ENCODE measurements around the gene KLHL2.
A peak's percentile ranks its signal among the peaks of the same experiment; 100 is the strongest.
"Not testable (repeated sequence)": the region's sequence is repeated elsewhere in the genome, so short reads cannot be mapped to it uniquely, and the experiment has no call there.

Gene KLHL2, protein sequence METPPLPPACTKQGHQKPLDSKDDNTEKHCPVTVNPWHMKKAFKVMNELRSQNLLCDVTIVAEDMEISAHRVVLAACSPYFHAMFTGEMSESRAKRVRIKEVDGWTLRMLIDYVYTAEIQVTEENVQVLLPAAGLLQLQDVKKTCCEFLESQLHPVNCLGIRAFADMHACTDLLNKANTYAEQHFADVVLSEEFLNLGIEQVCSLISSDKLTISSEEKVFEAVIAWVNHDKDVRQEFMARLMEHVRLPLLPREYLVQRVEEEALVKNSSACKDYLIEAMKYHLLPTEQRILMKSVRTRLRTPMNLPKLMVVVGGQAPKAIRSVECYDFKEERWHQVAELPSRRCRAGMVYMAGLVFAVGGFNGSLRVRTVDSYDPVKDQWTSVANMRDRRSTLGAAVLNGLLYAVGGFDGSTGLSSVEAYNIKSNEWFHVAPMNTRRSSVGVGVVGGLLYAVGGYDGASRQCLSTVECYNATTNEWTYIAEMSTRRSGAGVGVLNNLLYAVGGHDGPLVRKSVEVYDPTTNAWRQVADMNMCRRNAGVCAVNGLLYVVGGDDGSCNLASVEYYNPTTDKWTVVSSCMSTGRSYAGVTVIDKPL

DNA sequence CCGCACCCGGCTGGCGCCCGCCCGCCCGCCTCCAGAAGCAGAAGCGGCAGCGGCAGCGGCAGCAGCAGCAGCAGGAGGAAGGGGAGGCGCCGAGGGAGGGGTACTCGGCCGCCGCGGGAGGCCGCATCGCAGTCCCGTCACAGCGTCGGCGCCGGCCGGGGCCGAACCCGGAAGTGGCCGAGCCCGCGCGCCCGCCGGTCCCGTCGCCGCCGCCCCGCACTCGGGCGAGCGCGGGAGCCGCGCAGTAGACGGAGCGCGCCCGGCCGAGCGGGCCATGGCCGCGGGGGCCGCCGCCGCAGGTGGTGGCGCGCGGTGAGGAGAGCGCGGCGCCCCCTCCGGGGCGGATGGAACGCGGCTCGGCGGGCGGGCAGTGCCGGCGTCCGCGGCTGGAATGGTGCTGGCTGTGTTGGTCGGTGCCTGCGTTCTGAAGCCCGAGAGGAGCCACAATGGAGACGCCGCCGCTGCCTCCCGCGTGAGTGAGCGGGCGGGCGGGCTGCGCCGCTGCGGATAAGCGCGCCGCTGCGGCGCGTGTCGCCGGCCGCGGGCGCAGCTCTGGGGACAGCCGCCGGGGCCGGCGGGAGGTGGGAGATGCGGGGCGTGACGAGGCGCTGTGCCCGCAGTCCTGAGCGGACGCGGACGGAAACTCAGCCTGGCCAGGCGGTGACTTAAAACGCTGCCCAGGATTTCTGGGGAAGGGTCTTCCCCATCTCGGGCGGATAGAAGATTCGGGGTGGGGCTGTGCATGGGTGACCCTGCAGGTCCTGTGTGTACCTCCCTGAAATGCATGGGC lies at the start of gene KLHL2:
Gene KLHL2, plus strand, starts transcription at position 131 of the 790 bp plus-strand sequence. Its CDS starts 316 bp downstream, at position 447.
- peak; percentile 88 for DNase-seq

DNA sequence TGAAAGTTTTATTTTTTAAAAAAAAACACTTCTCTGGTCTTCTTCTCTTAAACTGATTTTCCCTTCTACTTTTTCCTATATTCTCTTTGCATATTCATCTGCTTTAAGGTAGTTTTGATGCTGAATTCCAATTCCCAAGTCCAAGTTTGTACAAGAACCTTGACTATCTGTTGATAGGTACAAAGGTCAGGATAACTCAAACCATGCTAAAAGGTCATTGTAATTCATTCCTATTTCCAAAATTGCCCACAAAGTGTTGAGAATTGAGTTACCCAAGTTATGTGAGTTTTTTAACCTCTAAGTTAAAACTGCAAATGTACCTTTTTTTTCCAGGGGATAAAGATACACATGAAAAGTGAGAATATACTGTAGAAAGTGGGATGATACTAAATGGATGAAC lies 48.6 kb upstream of the KLHL2 start:
- DNase-seq, result no peak

- no peak for DNase-seq
Observed at GRCh38 chr4:165164257-165164656, 43.1 kb upstream of the KLHL2 start.

DNA sequence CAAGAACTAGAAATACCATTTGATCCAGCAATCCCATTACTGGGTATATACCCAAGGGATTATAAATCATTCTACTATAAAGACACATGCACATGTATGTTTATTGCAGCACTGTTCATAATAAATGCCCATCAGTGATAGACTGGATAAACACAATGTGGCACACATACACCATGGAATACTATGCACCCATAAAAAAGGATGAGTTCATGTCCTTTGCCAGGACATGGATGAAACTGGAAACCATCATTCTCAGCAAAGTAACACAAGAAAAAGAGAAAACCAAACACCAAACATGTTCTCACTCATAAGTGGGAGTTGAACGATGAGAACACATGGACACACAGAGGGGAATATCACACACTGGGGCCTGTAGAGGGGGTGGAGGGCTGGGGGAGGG lies 40.5 kb upstream of the KLHL2 start:
- not testable (repeated sequence) for DNase-seq

DNA sequence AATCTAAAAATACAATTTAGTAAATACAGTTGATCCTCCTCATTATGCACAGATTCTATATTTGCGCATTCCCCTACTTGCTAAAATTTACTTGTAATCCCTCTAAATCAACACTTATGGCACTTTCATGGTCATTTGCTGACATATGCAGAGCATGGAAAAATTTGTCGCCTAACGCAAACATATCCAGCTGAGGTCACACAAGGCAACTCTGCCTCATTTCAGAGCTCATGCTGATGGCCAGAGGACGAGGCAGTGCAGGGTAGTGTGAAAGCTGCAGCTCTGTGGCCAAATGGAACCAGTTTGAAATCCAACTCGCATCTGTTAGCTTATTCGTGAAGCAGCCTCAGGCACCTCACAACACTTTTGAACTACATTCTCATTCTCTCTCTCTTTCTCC lies 39.7 kb upstream of the KLHL2 start:
- DNase-seq, result no peak

DNA sequence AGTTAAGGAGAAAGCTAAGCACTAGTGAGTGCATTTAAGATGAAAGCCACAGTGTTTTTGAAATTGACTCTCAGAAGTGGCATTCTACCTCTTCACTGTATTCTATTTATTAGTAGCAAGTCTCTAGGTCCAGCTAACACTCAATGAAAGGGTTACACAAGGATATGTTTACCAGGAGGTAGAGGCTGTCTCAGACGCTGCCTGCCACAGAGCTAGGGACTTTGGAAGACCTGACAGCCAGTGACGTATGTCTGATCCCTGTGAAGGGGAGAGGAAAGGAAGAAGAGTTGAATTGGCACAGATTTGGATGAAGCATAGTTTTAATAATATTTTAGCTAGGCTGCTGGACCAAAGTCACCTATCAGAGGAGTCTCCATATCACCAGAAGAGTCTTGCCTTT lies 36.5 kb upstream of the KLHL2 start:
- DNase-seq, result no peak

DNA sequence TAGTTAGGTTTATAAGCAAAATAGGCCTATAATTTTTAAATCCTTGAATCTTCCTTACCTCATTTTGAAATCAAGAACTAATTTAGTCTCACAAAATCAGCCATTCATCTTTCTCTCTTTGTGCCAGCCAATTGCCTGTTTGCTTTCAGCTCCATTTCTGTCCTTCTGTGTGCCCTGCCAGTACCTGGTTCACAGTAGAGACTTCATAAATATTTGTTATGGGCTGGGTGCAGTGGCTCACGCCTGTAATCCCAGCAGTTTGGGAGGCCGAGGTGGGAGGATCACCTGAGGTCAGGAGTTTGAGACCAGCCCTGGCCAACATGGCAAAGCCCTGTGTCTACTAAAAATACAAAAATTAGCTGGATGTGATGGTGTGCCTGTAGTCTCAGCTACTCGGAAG lies 31.9 kb upstream of the KLHL2 start:
- DNase-seq, result not testable (repeated sequence)

- DNase-seq, result no peak
Observed at GRCh38 chr4:165175879-165176278, 31.5 kb upstream of the KLHL2 start.

GRCh38 chr4:165177725-165178666 lies 29.4 kb upstream of the KLHL2 start:
- no peak for DNase-seq

- DNase-seq, result no peak
Observed at GRCh38 chr4:165184220-165184619, 23.1 kb upstream of the KLHL2 start.

DNA sequence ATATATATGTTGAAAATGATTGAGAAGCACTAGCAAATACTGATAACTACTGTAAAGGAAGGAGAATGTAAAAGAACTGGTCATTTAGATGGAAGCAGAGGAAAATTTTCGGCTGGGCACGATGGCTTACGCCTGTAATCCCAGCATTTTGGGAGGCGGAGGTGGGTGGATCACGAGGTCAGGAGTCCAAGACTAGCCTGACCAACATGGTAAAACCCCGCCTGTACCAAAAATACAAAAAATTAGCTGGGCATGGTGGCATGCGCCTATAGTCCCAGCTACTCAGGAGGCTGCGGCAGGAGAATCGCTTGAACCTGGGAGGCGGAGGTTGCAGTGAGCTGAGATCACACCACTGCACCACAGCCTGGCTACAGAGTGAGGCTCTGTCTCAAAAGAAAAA lies 22.4 kb upstream of the KLHL2 start:
- DNase-seq, result not testable (repeated sequence)

- DNase-seq, result no peak
Observed at GRCh38 chr4:165185448-165185847, 21.9 kb upstream of the KLHL2 start.

GRCh38 chr4:165190591-165191347 lies 16.6 kb upstream of the KLHL2 start:
- DNase-seq, result no peak

DNA sequence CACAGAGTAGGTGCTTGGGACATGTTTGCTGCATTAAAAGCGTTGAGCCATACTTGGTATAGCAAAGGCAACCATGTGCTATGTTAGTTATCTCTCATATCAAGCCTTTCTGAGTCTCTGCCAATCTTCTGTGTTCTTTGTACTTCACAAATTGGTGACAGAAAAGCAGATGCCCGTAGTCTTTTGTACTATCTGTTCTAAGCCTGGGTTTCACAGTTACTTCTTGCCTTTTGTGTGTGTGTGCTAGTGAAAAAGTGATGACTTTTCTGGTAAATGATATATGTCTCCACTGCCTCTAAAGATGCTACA lies 16.1 kb upstream of the KLHL2 start:
- DNase-seq, result no peak

- DNase-seq, result no peak
Observed at GRCh38 chr4:165191814-165192499, 15.4 kb upstream of the KLHL2 start.

GRCh38 chr4:165192500-165192898 lies 14.9 kb upstream of the KLHL2 start:
- DNase-seq, result no peak

GRCh38 chr4:165192956-165193355 lies 14.4 kb upstream of the KLHL2 start:
- no peak for DNase-seq

DNA sequence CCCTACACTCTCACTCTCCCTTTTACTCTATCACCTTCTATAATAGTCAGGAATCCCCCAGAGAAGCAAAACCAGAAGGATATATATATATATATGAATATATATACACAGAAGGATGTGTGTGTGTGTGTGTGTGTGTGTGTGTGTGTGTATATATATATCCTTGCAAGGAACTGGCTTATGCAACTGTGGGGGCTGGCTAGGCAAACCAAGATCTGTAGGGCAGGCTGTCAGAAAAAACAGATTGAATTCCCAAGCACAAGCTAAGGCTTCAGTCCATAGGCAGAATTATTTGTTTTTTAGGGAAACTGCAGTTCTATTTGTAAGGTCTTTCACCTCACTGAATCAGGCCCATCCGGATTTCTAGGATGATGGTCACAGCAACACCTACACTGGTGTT lies 13.0 kb upstream of the KLHL2 start:
- no peak for DNase-seq

- no peak for DNase-seq
Observed at GRCh38 chr4:165198329-165198728, 9.0 kb upstream of the KLHL2 start.

DNA sequence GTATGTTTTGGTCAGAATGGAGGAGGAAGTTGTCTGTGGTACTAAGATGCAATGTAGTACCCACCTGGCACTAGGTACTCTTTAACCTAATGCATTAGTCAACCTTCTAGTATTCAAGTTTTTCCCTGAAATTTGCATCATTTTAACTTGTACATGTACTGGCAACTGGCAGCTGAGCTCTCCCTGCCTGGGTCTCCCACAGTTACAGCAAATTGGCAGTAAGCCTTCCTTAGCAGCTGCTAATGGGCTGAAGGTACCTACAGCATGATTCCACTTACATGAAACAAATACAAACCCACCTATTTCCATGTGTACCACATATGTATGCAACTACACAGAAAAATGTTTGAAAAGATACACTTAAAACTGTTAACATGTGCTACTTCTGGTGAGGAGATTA lies 8.1 kb upstream of the KLHL2 start:
- DNase-seq, result no peak

- DNase-seq, result no peak
Observed at GRCh38 chr4:165199722-165200121, 7.6 kb upstream of the KLHL2 start.

Data from femur (tissue), 1 donor.